MCF 10A (cell line): Measurements from ENCODE around the gene RERE. TPM values are rescaled to one million over a fixed set of nuclear protein-coding genes. Genes with fewer than 3 reads are reported as not detected.

Experiments used
- BruUV-seq: library from RNA; stranded (reverse); fragments of 400-500 nt; replicated peaks from 2 replicates; lab custom pipeline; 2021; lab: Mats Ljungman, UMichigan
- CTCF ChIA-PET: fragments of 300-600 bp; sonication (Branson Sonifier 250); formaldehyde crosslinking; extraction: SDS; loops from one replicate; lab custom pipeline; 2021; ENCODE audit warnings: antibody characterized with exemption, inconsistent platforms; lab: Yijun Ruan, JAX
- POLR2A ChIA-PET: fragments of 300-600, 350-650 bp; sonication (Branson Sonifier 250); formaldehyde crosslinking; extraction: SDS; loops from one replicate; lab custom pipeline; 2020; ENCODE audit warnings: antibody characterized with exemption, inconsistent platforms; lab: Yijun Ruan, JAX
- DNase-seq: peaks from one replicate; pipeline ENCODE4 v3.0.0-alpha.2; 2018; ENCODE audit not compliant: unreplicated experiment
- H3K27ac Mint-ChIP-seq: one replicate; pipeline ENCODE4 v1.8.0; 2022; ENCODE audit warnings: mild to moderate bottlenecking, low read depth, mixed read lengths; ENCODE audit not compliant: unreplicated experiment
- H3K27me3 Mint-ChIP-seq: one replicate; pipeline ENCODE4 v1.8.0; 2022; ENCODE audit warnings: mixed read lengths; ENCODE audit not compliant: insufficient read depth, unreplicated experiment
- H3K36me3 Mint-ChIP-seq: one replicate; pipeline ENCODE4 v1.8.0; 2022; ENCODE audit warnings: mild to moderate bottlenecking, moderate library complexity, mixed read lengths; ENCODE audit not compliant: insufficient read depth, unreplicated experiment
- H3K4me1 Mint-ChIP-seq: one replicate; pipeline ENCODE4 v1.8.0; 2022; ENCODE audit warnings: mixed read lengths; ENCODE audit not compliant: insufficient read depth, unreplicated experiment
- H3K4me3 Mint-ChIP-seq: one replicate; pipeline ENCODE4 v1.8.0; 2022; ENCODE audit warnings: mild to moderate bottlenecking, moderate library complexity, mixed read lengths; ENCODE audit not compliant: unreplicated experiment
- H3K9me3 Mint-ChIP-seq: one replicate; pipeline ENCODE4 v1.8.0; 2022; ENCODE audit warnings: mixed read lengths; ENCODE audit not compliant: unreplicated experiment
- intact Hi-C: fragments of 100-400 bp; cut with micrococcal nuclease; formaldehyde crosslinking; loops from 2 replicates; pipeline ENCODE4 v1.14.1; 2022
- total RNA-seq: library from RNA; stranded (reverse); gene quantifications from 2 replicates; pipeline ENCODE4 v1.2.3, GENCODE V29; 2022
- TF ChIP-seq, protein P1 (sequence below): fragments of 200-600 bp; IDR thresholded peaks from one replicate; pipeline ENCODE4 v1.8.0; 2022; ENCODE audit warnings: antibody characterized with exemption, mild to moderate bottlenecking; ENCODE audit not compliant: unreplicated experiment

Gene RERE
- total RNA-seq, 1 experiment from 2014 or later: 48.4 TPM

DNA sequence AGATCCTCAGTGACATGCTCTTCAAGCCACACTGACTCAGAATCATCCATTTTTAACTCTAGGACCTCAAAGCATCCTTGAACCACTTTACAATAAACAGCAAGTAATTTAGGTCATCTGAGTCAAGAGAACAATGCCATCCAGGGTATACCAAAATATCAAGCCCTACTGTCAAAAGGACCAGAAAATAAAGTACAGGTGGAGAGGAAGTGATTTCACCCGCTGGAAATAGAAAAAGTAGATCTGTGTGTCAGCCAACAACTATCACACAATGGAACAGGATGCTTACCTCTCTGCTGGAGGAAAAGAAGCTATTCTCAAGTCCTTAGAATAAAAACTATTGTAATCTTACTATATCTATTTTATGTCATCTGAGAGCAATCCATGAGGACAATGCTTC, 37.0 kb downstream of the RERE start:
- H3K4me1 Mint-ChIP-seq: peaks cover 9% of the 10 kb centered on the region
- intact Hi-C loops: no loop called here
- H3K4me3 Mint-ChIP-seq: no peak overlapping the region
- TF ChIP-seq, protein P1, sequence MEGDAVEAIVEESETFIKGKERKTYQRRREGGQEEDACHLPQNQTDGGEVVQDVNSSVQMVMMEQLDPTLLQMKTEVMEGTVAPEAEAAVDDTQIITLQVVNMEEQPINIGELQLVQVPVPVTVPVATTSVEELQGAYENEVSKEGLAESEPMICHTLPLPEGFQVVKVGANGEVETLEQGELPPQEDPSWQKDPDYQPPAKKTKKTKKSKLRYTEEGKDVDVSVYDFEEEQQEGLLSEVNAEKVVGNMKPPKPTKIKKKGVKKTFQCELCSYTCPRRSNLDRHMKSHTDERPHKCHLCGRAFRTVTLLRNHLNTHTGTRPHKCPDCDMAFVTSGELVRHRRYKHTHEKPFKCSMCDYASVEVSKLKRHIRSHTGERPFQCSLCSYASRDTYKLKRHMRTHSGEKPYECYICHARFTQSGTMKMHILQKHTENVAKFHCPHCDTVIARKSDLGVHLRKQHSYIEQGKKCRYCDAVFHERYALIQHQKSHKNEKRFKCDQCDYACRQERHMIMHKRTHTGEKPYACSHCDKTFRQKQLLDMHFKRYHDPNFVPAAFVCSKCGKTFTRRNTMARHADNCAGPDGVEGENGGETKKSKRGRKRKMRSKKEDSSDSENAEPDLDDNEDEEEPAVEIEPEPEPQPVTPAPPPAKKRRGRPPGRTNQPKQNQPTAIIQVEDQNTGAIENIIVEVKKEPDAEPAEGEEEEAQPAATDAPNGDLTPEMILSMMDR: no peak
- no TSS peak for BruUV-seq
- POLR2A ChIA-PET: no interaction called here
- CTCF ChIA-PET: interaction anchor here (0.9 to 1.0 kb wide), 2 partner anchors 32 to 53 kb away, joined by 3 to 5 read pairs; no protein-coding TSS in a partner anchor
- DNase-seq: no peak
- peaks cover 11% of the 10 kb centered on the region for H3K36me3 Mint-ChIP-seq
- no peak overlapping the region for H3K27ac Mint-ChIP-seq
- no peaks in the 10 kb centered on the region for H3K9me3 Mint-ChIP-seq
- H3K27me3 Mint-ChIP-seq: no peaks in the 10 kb centered on the region

DNA sequence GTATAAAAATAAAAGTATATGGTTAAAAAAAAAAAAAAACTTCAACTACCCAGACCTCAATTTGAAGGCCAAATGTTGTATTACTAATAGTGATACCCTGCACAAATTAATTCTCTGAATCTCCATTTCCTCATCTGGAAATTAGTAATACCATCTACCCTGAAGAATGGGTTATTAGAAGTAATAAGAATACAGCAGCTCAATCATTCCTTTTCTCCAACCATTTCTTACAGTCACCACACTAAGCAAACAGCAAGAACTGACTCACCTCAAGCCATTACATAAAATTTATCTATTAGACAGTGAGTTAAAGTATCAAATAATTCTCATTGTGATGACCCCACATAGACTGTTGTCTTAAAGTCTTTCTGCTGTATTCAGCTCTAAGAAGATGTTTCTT, 39.6 kb downstream of the RERE start:
- no peak overlapping the region for H3K27ac Mint-ChIP-seq
- no peaks in the 10 kb centered on the region for H3K9me3 Mint-ChIP-seq
- DNase-seq: no peak
- intact Hi-C loops: no loop called here
- no peaks in the 10 kb centered on the region for H3K27me3 Mint-ChIP-seq
- peaks cover 11% of the 10 kb centered on the region for H3K36me3 Mint-ChIP-seq
- H3K4me3 Mint-ChIP-seq: no peak overlapping the region
- peaks cover 9% of the 10 kb centered on the region for H3K4me1 Mint-ChIP-seq
- TF ChIP-seq, protein P1: no peak
- ChIA-PET CTCF (interaction anchor here (0.6 kb wide), 1 partner anchor 820 kb away, joined by 3 read pairs; no protein-coding TSS in a partner anchor), POLR2A (interaction anchor here (0.9 to 1.5 kb wide), 2 partner anchors 17 to 79 kb away, joined by 3 read pairs; no protein-coding TSS in a partner anchor)
- no TSS peak for BruUV-seq

DNA sequence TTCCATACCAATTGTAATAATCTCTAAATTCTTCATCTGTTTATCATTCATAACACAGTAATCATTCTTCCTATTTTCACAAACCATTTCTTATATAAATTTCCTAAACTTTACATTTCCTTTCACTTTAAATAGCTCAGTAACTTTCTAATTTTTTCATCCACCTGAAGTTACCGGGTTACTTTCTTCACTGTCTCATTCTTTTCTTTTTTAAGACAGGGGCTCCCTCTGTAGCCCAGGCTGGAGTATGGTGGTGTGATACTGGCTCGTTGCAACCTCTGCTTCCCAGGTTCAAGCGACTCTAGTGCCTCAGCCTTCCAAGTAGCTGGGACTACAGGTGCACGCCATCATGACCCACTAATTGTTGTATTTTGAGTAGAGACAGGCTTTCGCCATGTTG, 41.3 kb downstream of the RERE start:
- H3K27ac Mint-ChIP-seq: no peak overlapping the region
- CTCF ChIA-PET: interaction anchor here (1.1 to 1.2 kb wide), 2 partner anchors 11 to 27 kb away, joined by 4 to 5 read pairs; no protein-coding TSS in a partner anchor
- TF ChIP-seq, protein P1: no peak
- peaks cover 11% of the 10 kb centered on the region for H3K36me3 Mint-ChIP-seq
- H3K4me1 Mint-ChIP-seq: no peaks in the 10 kb centered on the region
- no TSS peak for BruUV-seq
- H3K27me3 Mint-ChIP-seq: no peaks in the 10 kb centered on the region
- H3K9me3 Mint-ChIP-seq: no peaks in the 10 kb centered on the region
- no peak overlapping the region for H3K4me3 Mint-ChIP-seq
- DNase-seq: no peak
- intact Hi-C loops: no loop called here
- POLR2A ChIA-PET: interaction anchor here (1.4 to 1.5 kb wide), 2 partner anchors 37 to 41 kb away, joined by 3 to 6 read pairs; partner anchors contain the start of gene RERE

DNA sequence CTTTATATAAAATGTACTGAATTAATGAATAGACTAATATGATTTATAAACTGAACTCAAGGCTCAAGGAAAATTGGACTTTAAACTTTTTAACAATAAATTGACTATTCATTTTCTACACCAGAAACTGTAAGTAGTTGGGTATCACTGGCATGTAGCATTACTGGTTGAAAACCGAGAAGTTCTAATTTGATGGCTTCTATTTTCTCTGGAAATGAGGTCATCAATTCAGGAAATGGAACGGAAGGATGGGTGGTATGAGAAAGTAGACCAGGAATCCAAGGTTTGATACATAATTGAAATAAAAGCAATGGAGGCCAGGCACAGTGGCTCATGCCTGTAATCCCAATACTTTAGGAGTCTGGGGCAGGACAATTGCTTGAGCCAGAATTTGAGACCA, 50.4 kb downstream of the RERE start:
- no peaks in the 10 kb centered on the region for H3K27me3 Mint-ChIP-seq
- POLR2A ChIA-PET: no interaction called here
- no TSS peak for BruUV-seq
- CTCF ChIA-PET: interaction anchor here (1.2 kb wide), 1 partner anchor 11 kb away, joined by 3 read pairs; no protein-coding TSS in a partner anchor
- H3K27ac Mint-ChIP-seq: no peak overlapping the region
- TF ChIP-seq, protein P1: no peak
- H3K4me1 Mint-ChIP-seq: peaks cover 5% of the 10 kb centered on the region
- no peaks in the 10 kb centered on the region for H3K9me3 Mint-ChIP-seq
- DNase-seq: no peak
- intact Hi-C loops: no loop called here
- no peak overlapping the region for H3K4me3 Mint-ChIP-seq
- peaks cover 4% of the 10 kb centered on the region for H3K36me3 Mint-ChIP-seq
